ENCODE measurements around the gene LRGUK.

- TF ChIP-seq CTCF (IDR thresholded peaks at IDR 0.05; ENCODE audit: low read length) (no peak), EZH2 (optimal IDR thresholded peaks at IDR 0.05; ENCODE audit: low read depth, low read length) (no peak), EZH2phosphoT487 (IDR thresholded peaks at IDR 0.05; ENCODE audit: low read length) (no peak)
Observed at GRCh38 chr7:134122980-134123379, 4.2 kb upstream of the LRGUK start.
